AG09319 (cell line): ENCODE measurements around the gene RHOT2.

Experiments
- DNase-seq: peaks from one replicate; pipeline ENCODE4 v3.0.0-alpha.2; 2010; ENCODE audit warnings: low read depth; ENCODE audit errors: extremely low read depth
- CTCF ChIP-seq: IDR thresholded peaks from 2 replicates; pipeline ENCODE4 v1.5.1; 2011; ENCODE audit warnings: low read depth, mild to moderate bottlenecking, inconsistent platforms, low read length, moderate library complexity

RHOT2 gene

GRCh38 chr16:712740-713250 is 44.9 kb downstream of the RHOT2 start:
- peak; percentile 32 for TF ChIP-seq CTCF
- DNase-seq, result peak; percentile 45

- no peak for DNase-seq
These were observed 46.1 kb downstream of the RHOT2 start for GRCh38 chr16:714079-714478.

DNA sequence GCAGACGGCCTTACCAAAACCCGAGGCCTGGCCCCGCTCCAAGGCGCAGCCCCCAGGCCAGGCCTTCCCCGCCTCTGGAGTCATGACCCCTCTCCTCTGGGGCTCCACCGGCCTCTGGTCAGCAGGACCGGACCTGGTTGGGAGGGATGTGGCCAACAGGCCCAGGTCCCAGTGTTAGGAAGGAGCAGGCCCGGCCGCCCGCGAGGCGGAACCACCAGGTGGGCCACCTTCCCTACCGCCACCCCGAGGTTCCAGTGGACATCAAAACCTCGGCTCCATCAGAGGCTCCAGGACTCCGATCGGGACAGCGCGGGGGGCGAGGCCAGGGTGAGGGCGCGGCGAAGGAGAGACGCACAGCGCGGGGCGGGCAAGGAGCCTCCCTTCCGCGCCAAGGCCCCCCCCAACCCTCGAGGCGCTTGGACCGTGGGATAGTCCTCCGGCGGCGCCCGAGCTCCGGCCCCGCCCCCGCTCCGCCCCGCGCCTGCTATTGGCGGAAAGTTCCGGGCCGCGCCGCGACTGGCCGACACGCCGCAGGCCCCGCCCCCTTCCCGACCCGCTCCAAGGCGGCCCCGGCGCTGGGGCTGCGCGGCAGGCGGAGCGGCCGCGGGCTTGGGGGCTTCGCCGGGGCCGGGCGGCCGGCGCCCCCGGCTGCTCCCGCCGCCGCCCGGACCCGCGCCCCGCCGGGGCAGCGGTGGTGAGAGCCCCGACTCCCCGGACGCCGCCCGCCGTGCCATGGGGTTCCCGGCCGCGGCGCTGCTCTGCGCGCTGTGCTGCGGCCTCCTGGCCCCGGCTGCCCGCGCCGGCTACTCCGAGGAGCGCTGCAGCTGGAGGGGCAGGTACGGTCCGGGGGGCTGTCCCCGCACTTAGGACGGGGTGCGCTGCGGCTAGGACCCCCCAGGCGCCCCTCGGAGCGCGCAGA is 46.9 kb downstream of the RHOT2 start, which contains the start of gene METRN:
METRN (plus strand) TSS at position 561 of the 919 bp plus-strand sequence; CDS start at position 733, 172 bp downstream.
- no peak for TF ChIP-seq CTCF
- peak; percentile 52 for DNase-seq

More at GRCh38 chr16:714079-714478, 46.1 kb downstream of the RHOT2 start:
- TF ChIP-seq CTCF, result no peak

GRCh38 chr16:715477-716199 is 47.7 kb downstream of the RHOT2 start:
- DNase-seq, result no peak
- no peak; the same call in 1 of the 2 replicates for TF ChIP-seq CTCF

DNA sequence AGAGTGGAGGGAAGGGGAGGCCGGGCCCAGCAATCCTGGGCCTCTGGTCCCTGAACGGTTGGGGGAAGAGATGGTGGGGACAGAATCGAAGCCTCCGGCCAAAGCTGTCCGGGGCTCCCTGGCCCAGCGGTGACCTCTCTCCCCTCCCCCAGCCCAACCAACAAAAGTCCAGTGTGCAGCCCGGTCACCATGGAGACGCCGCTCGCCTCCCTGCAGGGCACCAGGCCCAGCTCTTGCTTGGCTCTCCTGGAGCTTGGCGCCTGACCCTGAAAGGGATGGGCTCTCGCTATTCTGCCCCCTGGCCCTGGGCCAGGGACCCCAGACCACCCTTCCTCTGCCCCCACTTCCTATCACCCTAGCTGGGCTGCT is 48.3 kb downstream of the RHOT2 start:
- no peak for DNase-seq
- no peak for TF ChIP-seq CTCF

- TF ChIP-seq CTCF, result no peak
- no peak for DNase-seq
These were observed 48.9 kb downstream of the RHOT2 start for GRCh38 chr16:716768-717325.
